Hepatocyte (in vitro differentiated cells): ENCODE data around the gene PHLPP1. TPM values are rescaled to one million over a fixed set of nuclear protein-coding genes. Genes with fewer than 3 reads are reported as not detected.

ENCODE experiments used
- DNase-seq: peaks from one replicate; pipeline ENCODE4 v3.0.0-alpha.2; 2016; ENCODE audit warnings: low spot score
- H2AFZ ChIP-seq: fragments of 200-600 bp; sonication (generic); 2 replicates; pipeline ENCODE4 v1.6.0; 2016; ENCODE audit warnings: antibody characterized with exemption, mild to moderate bottlenecking
- H3K27ac ChIP-seq: fragments of 200-600 bp; sonication (generic); 2 replicates; pipeline ENCODE4 v1.5.1; 2016; ENCODE audit warnings: mild to moderate bottlenecking
- H3K27me3 ChIP-seq: fragments of 200-600 bp; sonication (generic); 2 replicates; pipeline ENCODE4 v1.6.1; 2016
- H3K36me3 ChIP-seq: fragments of 200-600 bp; sonication (generic); replicated peaks from 2 replicates; pipeline ENCODE4 v1.5.1; 2016; ENCODE audit warnings: low read depth; ENCODE audit not compliant: insufficient read depth
- H3K4me1 ChIP-seq: fragments of 200-600 bp; sonication (generic); 2 replicates; pipeline ENCODE4 v1.5.1; 2016; ENCODE audit warnings: mild to moderate bottlenecking, moderate library complexity; ENCODE audit not compliant: insufficient read depth
- H3K4me2 ChIP-seq: fragments of 200-600 bp; sonication (generic); 2 replicates; pipeline ENCODE4 v1.6.0; 2016
- H3K4me3 ChIP-seq: fragments of 200-600 bp; sonication (generic); 2 replicates; pipeline ENCODE4 v1.5.1; 2016; ENCODE audit warnings: mild to moderate bottlenecking
- H3K79me2 ChIP-seq: fragments of 200-600 bp; sonication (generic); 2 replicates; pipeline ENCODE4 v1.6.0; 2017; ENCODE audit warnings: mild to moderate bottlenecking
- H3K9me2 ChIP-seq: fragments of 200-600 bp; sonication (generic); replicated peaks from 2 replicates; pipeline ENCODE4 v1.6.0; 2017; ENCODE audit warnings: mild to moderate bottlenecking; ENCODE audit not compliant: insufficient read depth
- H3K9me3 ChIP-seq: fragments of 200-600 bp; sonication (generic); 2 replicates; pipeline ENCODE4 v1.5.1; 2016; ENCODE audit warnings: low read depth, mild to moderate bottlenecking
- H4K20me1 ChIP-seq: fragments of 200-600 bp; sonication (generic); 2 replicates; pipeline ENCODE4 v1.6.0; 2016; ENCODE audit warnings: mild to moderate bottlenecking; ENCODE audit not compliant: insufficient read depth, poor library complexity, severe bottlenecking
- CTCF ChIP-seq: fragments of 200-600 bp; sonication (generic); IDR thresholded peaks from 2 replicates; pipeline ENCODE4 v1.5.1; 2016; ENCODE audit warnings: antibody characterized with exemption, mild to moderate bottlenecking; ENCODE audit not compliant: poor library complexity
- EZH2 ChIP-seq: fragments of 200-600 bp; sonication (generic); IDR thresholded peaks from 2 replicates; pipeline ENCODE4 v1.6.1; 2016; ENCODE audit warnings: antibody characterized with exemption, mild to moderate bottlenecking, borderline replicate concordance
- EZH2phosphoT487 ChIP-seq: fragments of 200-600 bp; sonication (generic); IDR thresholded peaks from one replicate; pipeline ENCODE4 v1.6.1; 2018; ENCODE audit warnings: antibody characterized with exemption, mild to moderate bottlenecking, low read depth, moderate library complexity; ENCODE audit not compliant: unreplicated experiment, severe bottlenecking
- WGBS: methylation state at CpG from one replicate; pipeline ENCODE4 v1.1.6; 2016; ENCODE audit warnings: low lambda C conversion rate; ENCODE audit errors: missing lambda C conversion rate; 5-methylcytosine and 5-hydroxymethylcytosine counted together
- polyA plus RNA-seq: library from polyadenylated mRNA; unstranded; fragments of >200 nt; fragmentation: Nextera tagmentation; extraction: Ambion mirVana; gene quantifications from 2 replicates; pipeline ENCODE4 v1.2.1, GENCODE V29; 2016
- total RNA-seq: library from RNA; depleted of rRNA; stranded (reverse); fragments of >200 nt; gene quantifications from 2 replicates; pipeline ENCODE4 v1.2.3, GENCODE V29; 2014

Gene PHLPP1
- total and polyA plus RNA-seq, 2 experiments from 2014 or later = 7.3 to 14.3 TPM

GRCh38 chr18:62954366-62954765 lies 239.0 kb downstream of the PHLPP1 start:
- H3K27ac ChIP-seq = no peak overlapping the region
- H2AFZ ChIP-seq = no peak overlapping the region
- 78% methylated on average over 2 of the region's 2 CpGs for WGBS
- no peak for TF ChIP-seq EZH2
- no peak for TF ChIP-seq EZH2phosphoT487
- TF ChIP-seq CTCF = no peak
- H3K27me3 ChIP-seq = no peaks in the 10 kb centered on the region
- H3K4me2 ChIP-seq = no peak overlapping the region
- H3K9me2 ChIP-seq = no peaks in the 10 kb centered on the region
- H3K9me3 ChIP-seq = no peaks in the 10 kb centered on the region
- H4K20me1 ChIP-seq = no peaks in the 10 kb centered on the region
- H3K4me1 ChIP-seq = no peaks in the 10 kb centered on the region
- no peaks in the 10 kb centered on the region for H3K36me3 ChIP-seq
- H3K4me3 ChIP-seq = no peak overlapping the region
- DNase-seq = no peak
- no peaks in the 10 kb centered on the region for H3K79me2 ChIP-seq

- 87% methylated on average over 9 of the region's 9 CpGs for whole genome bisulfite sequencing
These were observed 242.6 kb downstream of the PHLPP1 start for GRCh38 chr18:62957885-62958472.

GRCh38 chr18:62959481-62959880 lies 244.1 kb downstream of the PHLPP1 start:
- Histone ChIP-seq H3K9me3 (no peaks in the 10 kb centered on the region), H4K20me1 (no peaks in the 10 kb centered on the region), H3K36me3 (no peaks in the 10 kb centered on the region), H2AFZ (no peak overlapping the region), H3K27ac (no peak overlapping the region), H3K4me1 (peaks cover 6% of the 10 kb centered on the region), H3K27me3 (no peaks in the 10 kb centered on the region), H3K4me3 (no peak overlapping the region), H3K79me2 (no peaks in the 10 kb centered on the region), H3K4me2 (no peak overlapping the region), H3K9me2 (no peaks in the 10 kb centered on the region)
- DNase-seq = no peak
- WGBS = 96% methylated on average over 3 of the region's 3 CpGs
- TF ChIP-seq CTCF (no peak), EZH2 (no peak), EZH2phosphoT487 (no peak)

More at GRCh38 chr18:62957885-62958472, 242.6 kb downstream of the PHLPP1 start:
- Histone ChIP-seq H3K9me2 (no peaks in the 10 kb centered on the region), H3K9me3 (no peaks in the 10 kb centered on the region), H4K20me1 (no peaks in the 10 kb centered on the region), H3K4me2 (no peak overlapping the region), H3K4me1 (peaks cover 1% of the 10 kb centered on the region), H3K36me3 (no peaks in the 10 kb centered on the region), H3K79me2 (no peaks in the 10 kb centered on the region), H3K27ac (no peak overlapping the region), H3K27me3 (no peaks in the 10 kb centered on the region), H3K4me3 (no peak overlapping the region), H2AFZ (no peak overlapping the region)
- TF ChIP-seq CTCF (peak; percentile 39), EZH2phosphoT487 (no peak), EZH2 (no peak)
- no peak for DNase-seq
